Activated naive CD4-positive, alpha-beta T cell treated with anti-CD3 and anti-CD28 coated beads, Interleukin-2, amount 50 U/mL, for 24 hours (primary cell): ENCODE data around the gene TMEM255B.
"Not testable (repeated sequence)": the region's sequence is repeated elsewhere in the genome, so short reads cannot be mapped to it uniquely, and the experiment has no call there.

Experiments used
- H3K27ac Mint-ChIP-seq: one replicate; pipeline ENCODE4 v1.8.0; 2021; ENCODE audit warnings: mild to moderate bottlenecking, mixed read lengths
- H3K27me3 Mint-ChIP-seq: one replicate; pipeline ENCODE4 v1.8.0; 2021; ENCODE audit warnings: mixed read lengths
- H3K36me3 Mint-ChIP-seq: one replicate; pipeline ENCODE4 v1.8.0; 2021; ENCODE audit warnings: mixed read lengths
- H3K4me1 Mint-ChIP-seq: one replicate; pipeline ENCODE4 v1.8.0; 2021; ENCODE audit warnings: mixed read lengths
- H3K4me3 Mint-ChIP-seq: one replicate; pipeline ENCODE4 v1.8.0; 2021; ENCODE audit warnings: mild to moderate bottlenecking, mixed read lengths
- H3K9me3 Mint-ChIP-seq: one replicate; pipeline ENCODE4 v1.8.0; 2021; ENCODE audit warnings: mixed read lengths

Gene TMEM255B

DNA sequence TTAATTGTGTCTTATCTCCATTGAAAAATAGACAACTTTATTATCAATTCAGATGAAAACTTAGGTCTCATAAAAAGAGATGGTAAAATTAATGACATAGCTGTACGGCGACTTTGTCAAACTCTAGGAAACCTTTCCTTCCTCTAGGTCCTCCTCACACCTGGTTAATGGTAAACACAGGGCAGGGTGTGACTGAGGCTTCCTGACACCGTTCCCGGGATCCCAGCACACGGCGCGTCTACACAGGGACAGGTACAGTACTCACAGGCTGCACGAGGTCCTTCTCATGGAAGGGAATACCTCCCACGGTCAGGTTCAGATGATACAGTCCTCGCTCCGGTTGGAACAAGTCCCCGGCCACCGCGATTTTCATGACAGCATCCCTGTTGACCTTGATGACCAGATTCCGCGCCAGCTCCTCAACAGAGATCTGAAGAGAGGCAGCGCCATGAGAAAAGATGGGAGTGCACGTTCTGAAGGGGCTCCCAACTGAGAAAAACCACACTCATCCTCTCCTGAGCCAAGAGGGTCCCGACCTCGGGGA, 69.3 kb downstream of the TMEM255B start:
- no peaks in the 10 kb centered on the region for H3K27me3 Mint-ChIP-seq
- H3K36me3 Mint-ChIP-seq, result peaks cover 2% of the 10 kb centered on the region
- no peak overlapping the region for H3K27ac Mint-ChIP-seq
- H3K9me3 Mint-ChIP-seq, result no peaks in the 10 kb centered on the region
- no peak overlapping the region for H3K4me3 Mint-ChIP-seq
- H3K4me1 Mint-ChIP-seq, result no peaks in the 10 kb centered on the region

- not testable (repeated sequence) for H3K9me3 Mint-ChIP-seq, H3K4me3 Mint-ChIP-seq, H3K27ac Mint-ChIP-seq, H3K27me3 Mint-ChIP-seq, H3K4me1 Mint-ChIP-seq, H3K36me3 Mint-ChIP-seq
Measured at GRCh38 chr13:113830426-113830950, 71.5 kb downstream of the TMEM255B start.

DNA sequence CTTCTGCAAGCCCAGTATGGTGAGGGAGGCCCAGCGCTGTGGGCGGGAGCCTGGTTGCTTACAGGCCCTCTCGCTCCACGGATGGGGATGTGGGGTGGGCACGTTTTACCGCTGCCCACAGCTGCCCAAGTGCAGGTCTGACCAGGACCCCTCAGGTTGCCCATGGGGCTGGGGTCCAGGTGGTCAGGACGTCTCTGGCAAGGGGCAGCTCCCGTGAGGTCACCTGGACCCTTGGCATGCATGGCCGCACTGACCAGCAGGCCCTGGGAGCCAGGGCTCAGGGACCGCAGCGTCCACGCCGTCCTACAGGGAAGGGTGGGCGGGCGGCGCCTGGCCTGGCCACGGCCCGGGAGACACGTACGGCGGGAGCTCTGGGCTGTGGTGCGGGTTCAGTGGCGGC, 72.0 kb downstream of the TMEM255B start:
- Mint-ChIP-seq H3K27ac (no peak overlapping the region), H3K4me1 (no peaks in the 10 kb centered on the region), H3K9me3 (no peaks in the 10 kb centered on the region), H3K27me3 (no peaks in the 10 kb centered on the region), H3K36me3 (no peaks in the 10 kb centered on the region), H3K4me3 (no peak overlapping the region)

GRCh38 chr13:113832205-113832604, 73.2 kb downstream of the TMEM255B start:
- H3K27me3 Mint-ChIP-seq, result no peaks in the 10 kb centered on the region
- no peak overlapping the region for H3K4me3 Mint-ChIP-seq
- no peaks in the 10 kb centered on the region for H3K9me3 Mint-ChIP-seq
- no peaks in the 10 kb centered on the region for H3K36me3 Mint-ChIP-seq
- H3K4me1 Mint-ChIP-seq, result peaks cover 4% of the 10 kb centered on the region
- no peak overlapping the region for H3K27ac Mint-ChIP-seq

DNA sequence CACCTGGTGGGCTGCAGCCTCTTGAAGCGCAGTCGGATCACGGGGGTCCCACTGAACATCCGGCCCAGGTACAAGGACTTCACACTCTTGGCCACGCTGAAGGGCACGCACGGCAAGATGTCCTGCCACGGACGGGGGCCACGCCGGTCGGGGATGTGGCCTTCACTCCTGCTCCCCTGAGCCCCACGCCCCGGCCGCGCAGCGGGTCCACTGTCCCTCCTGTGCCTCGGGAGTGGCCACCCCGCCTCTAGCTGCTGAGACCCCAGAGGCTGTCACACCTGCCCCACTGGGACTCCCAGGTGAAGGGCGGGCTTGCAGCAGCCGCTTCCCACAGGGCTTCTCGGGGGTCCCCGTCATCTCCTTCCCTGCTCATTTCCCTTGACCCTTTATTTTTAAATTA, 73.6 kb downstream of the TMEM255B start:
- H3K4me1 Mint-ChIP-seq, result peaks cover 4% of the 10 kb centered on the region
- no peaks in the 10 kb centered on the region for H3K9me3 Mint-ChIP-seq
- H3K36me3 Mint-ChIP-seq, result no peaks in the 10 kb centered on the region
- no peak overlapping the region for H3K27ac Mint-ChIP-seq
- H3K4me3 Mint-ChIP-seq, result no peak overlapping the region
- H3K27me3 Mint-ChIP-seq, result no peaks in the 10 kb centered on the region

- Mint-ChIP-seq H3K27ac (no peak overlapping the region), H3K36me3 (no peaks in the 10 kb centered on the region), H3K27me3 (no peaks in the 10 kb centered on the region), H3K9me3 (no peaks in the 10 kb centered on the region), H3K4me1 (peaks cover 4% of the 10 kb centered on the region), H3K4me3 (no peak overlapping the region)
Measured at GRCh38 chr13:113833111-113833830, 74.2 kb downstream of the TMEM255B start.

DNA sequence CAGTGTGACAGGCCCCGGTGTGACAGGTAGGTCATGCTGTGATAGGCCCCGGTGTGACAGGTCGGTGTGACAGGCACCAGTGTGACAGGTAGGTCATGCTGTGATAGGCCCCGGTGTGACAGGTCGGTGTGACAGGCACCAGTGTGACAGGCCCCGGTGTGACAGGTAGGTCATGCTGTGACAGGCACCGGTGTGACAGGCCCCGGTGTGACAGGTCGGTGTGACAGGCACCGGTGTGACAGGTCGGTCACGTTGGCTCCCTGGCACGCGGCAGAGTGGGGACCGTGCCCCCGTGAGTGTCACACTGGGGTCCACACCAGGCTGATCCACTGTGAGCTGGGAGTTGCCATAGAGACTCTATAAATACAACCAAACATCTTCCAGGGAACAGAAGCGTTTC, 75.0 kb downstream of the TMEM255B start:
- not testable (repeated sequence) for H3K4me3 Mint-ChIP-seq, H3K9me3 Mint-ChIP-seq, H3K27me3 Mint-ChIP-seq, H3K4me1 Mint-ChIP-seq, H3K36me3 Mint-ChIP-seq, H3K27ac Mint-ChIP-seq

- Mint-ChIP-seq H3K27ac (no peak overlapping the region), H3K9me3 (no peaks in the 10 kb centered on the region), H3K36me3 (no peaks in the 10 kb centered on the region), H3K27me3 (no peaks in the 10 kb centered on the region), H3K4me1 (peaks cover 4% of the 10 kb centered on the region), H3K4me3 (no peak overlapping the region)
Measured at GRCh38 chr13:113834496-113835200, 75.6 kb downstream of the TMEM255B start.

GRCh38 chr13:113835461-113836270, 76.6 kb downstream of the TMEM255B start:
- H3K4me1 Mint-ChIP-seq, result peaks cover 4% of the 10 kb centered on the region
- no peaks in the 10 kb centered on the region for H3K9me3 Mint-ChIP-seq
- no peak overlapping the region for H3K4me3 Mint-ChIP-seq
- no peaks in the 10 kb centered on the region for H3K27me3 Mint-ChIP-seq
- H3K36me3 Mint-ChIP-seq, result no peaks in the 10 kb centered on the region
- H3K27ac Mint-ChIP-seq, result no peak overlapping the region

- Mint-ChIP-seq H3K4me3 (no peak overlapping the region), H3K27ac (no peak overlapping the region), H3K9me3 (no peaks in the 10 kb centered on the region), H3K27me3 (no peaks in the 10 kb centered on the region), H3K36me3 (no peaks in the 10 kb centered on the region), H3K4me1 (peaks cover 11% of the 10 kb centered on the region)
Measured at GRCh38 chr13:113836768-113837559, 77.9 kb downstream of the TMEM255B start.

GRCh38 chr13:113837560-113838355, 78.7 kb downstream of the TMEM255B start:
- Mint-ChIP-seq H3K4me3 (no peak overlapping the region), H3K27me3 (no peaks in the 10 kb centered on the region), H3K27ac (no peak overlapping the region), H3K4me1 (peaks cover 17% of the 10 kb centered on the region), H3K9me3 (no peaks in the 10 kb centered on the region), H3K36me3 (no peaks in the 10 kb centered on the region)

- peaks cover 17% of the 10 kb centered on the region for H3K4me1 Mint-ChIP-seq
- no peak overlapping the region for H3K27ac Mint-ChIP-seq
- no peaks in the 10 kb centered on the region for H3K27me3 Mint-ChIP-seq
- no peaks in the 10 kb centered on the region for H3K9me3 Mint-ChIP-seq
- H3K36me3 Mint-ChIP-seq, result no peaks in the 10 kb centered on the region
- H3K4me3 Mint-ChIP-seq, result no peak overlapping the region
Measured at GRCh38 chr13:113838711-113839201, 79.7 kb downstream of the TMEM255B start.

GRCh38 chr13:113839536-113840204, 80.6 kb downstream of the TMEM255B start:
- Mint-ChIP-seq H3K27me3 (no peaks in the 10 kb centered on the region), H3K27ac (no peak overlapping the region), H3K36me3 (no peaks in the 10 kb centered on the region), H3K4me3 (no peak overlapping the region), H3K9me3 (no peaks in the 10 kb centered on the region), H3K4me1 (peaks cover 25% of the 10 kb centered on the region)
